IMR-90 (cell line): ENCODE measurements around the gene SQSTM1. TPM values are rescaled to one million over a fixed set of nuclear protein-coding genes. Genes with fewer than 3 reads are reported as not detected.

ENCODE experiments used
- ATAC-seq: fragments of 200-7000 bp; cut with Tn5 transposase; 2 replicates; pipeline ENCODE4 v1.9.1; 2020; ENCODE audit warnings: low read depth, mild to moderate bottlenecking, moderate library complexity
- BruUV-seq: library from RNA; stranded (reverse); fragments of 400-500 nt; replicated peaks from 2 replicates; lab custom pipeline; 2021; lab: Mats Ljungman, UMichigan
- CTCF ChIA-PET: fragments of 300-600 bp; formaldehyde crosslinking; extraction: SDS; loops from one replicate; lab custom pipeline; 2021; ENCODE audit warnings: antibody characterized with exemption; lab: Yijun Ruan, JAX
- POLR2A ChIA-PET: fragments of 300-600 bp; sonication (Branson Sonifier 250); formaldehyde crosslinking; loops from one replicate; lab custom pipeline; 2022; ENCODE audit warnings: antibody characterized with exemption; ENCODE audit not compliant: unreplicated experiment; lab: Charles Lee
- DNase-seq: peaks from one replicate; pipeline ENCODE4 v3.0.0; 2013
- H2AFZ ChIP-seq: replicated peaks from 2 replicates; pipeline ENCODE3; 2013; ENCODE audit warnings: low read length, mild to moderate bottlenecking; ENCODE audit not compliant: poor library complexity
- H2AK5ac ChIP-seq: 2 replicates; pipeline ENCODE4 v1.6.1; 2013; ENCODE audit warnings: low read depth, low read length, inconsistent platforms
- H2AK9ac ChIP-seq: replicated peaks from 2 replicates; pipeline ENCODE3; 2013; ENCODE audit warnings: mild to moderate bottlenecking, low read depth, low read length, moderate library complexity; ENCODE audit not compliant: poor library complexity
- H2BK120ac ChIP-seq: 2 replicates; pipeline ENCODE4 v1.6.1; 2013; ENCODE audit warnings: low read depth, low read length, inconsistent platforms
- H2BK15ac ChIP-seq: 3 replicates; pipeline ENCODE4 v1.6.1; 2013; ENCODE audit warnings: low read depth, low read length, inconsistent platforms
- H2BK20ac ChIP-seq: 2 replicates; pipeline ENCODE4 v1.6.1; 2013; ENCODE audit warnings: low read depth, mild to moderate bottlenecking, inconsistent platforms, low read length, moderate library complexity
- H2BK5ac ChIP-seq: 2 replicates; pipeline ENCODE4 v1.6.1; 2013; ENCODE audit warnings: mild to moderate bottlenecking, low read depth, low read length, inconsistent platforms; ENCODE audit not compliant: poor library complexity, severe bottlenecking
- H3K14ac ChIP-seq: replicated peaks from 2 replicates; pipeline ENCODE4 v1.6.1; 2013; ENCODE audit warnings: low read depth, low read length, inconsistent platforms
- H3K18ac ChIP-seq: 2 replicates; pipeline ENCODE4 v1.6.1; 2013; ENCODE audit warnings: low read depth, low read length, control low read depth
- H3K23ac ChIP-seq: 2 replicates; pipeline ENCODE4 v1.6.1; 2013; ENCODE audit warnings: low read depth, low read length, inconsistent platforms
- H3K27ac ChIP-seq: 2 replicates; pipeline ENCODE4 v1.5.1; 2013; ENCODE audit warnings: mild to moderate bottlenecking, control low read depth, low read length; ENCODE audit not compliant: insufficient read depth
- H3K27me3 ChIP-seq: 2 replicates; pipeline ENCODE4 v1.6.1; 2013; ENCODE audit warnings: low read length; ENCODE audit not compliant: control insufficient read depth, insufficient read depth
- H3K36me3 ChIP-seq: 2 replicates; pipeline ENCODE4 v1.6.1; 2013; ENCODE audit warnings: low read length, mixed read lengths; ENCODE audit not compliant: control insufficient read depth, insufficient read depth
- H3K4ac ChIP-seq: 2 replicates; pipeline ENCODE4 v1.6.1; 2013; ENCODE audit warnings: low read depth, low read length, inconsistent platforms
- H3K4me1 ChIP-seq: 2 replicates; pipeline ENCODE4 v1.6.1; 2013; ENCODE audit warnings: low read length, mixed read lengths; ENCODE audit not compliant: control insufficient read depth, insufficient read depth
- H3K4me2 ChIP-seq: 2 replicates; pipeline ENCODE4 v1.6.1; 2013; ENCODE audit warnings: low read depth, mild to moderate bottlenecking, control low read depth, low read length, moderate library complexity
- H3K4me3 ChIP-seq: 2 replicates; pipeline ENCODE4 v1.5.1; 2013; ENCODE audit warnings: low read depth, mild to moderate bottlenecking, control low read depth, low read length, moderate library complexity; ENCODE audit not compliant: insufficient read depth
- H3K56ac ChIP-seq: 2 replicates; pipeline ENCODE4 v1.6.1; 2013; ENCODE audit warnings: low read length, inconsistent platforms; ENCODE audit not compliant: insufficient read depth; ENCODE audit errors: extremely low read depth
- H3K79me1 ChIP-seq, 2 experiments: 2 replicates each; pipeline ENCODE4 v1.6.1; 2013; ENCODE audit warnings: low read length in 2 of 2, inconsistent platforms in 1 of 2, low read depth in 1 of 2
- H3K9ac ChIP-seq: 2 replicates; pipeline ENCODE4 v1.6.1; 2013; ENCODE audit warnings: low read depth, low read length, control low read depth
- H3K9me1 ChIP-seq: 2 replicates; pipeline ENCODE4 v1.6.1; 2013; ENCODE audit warnings: low read length, inconsistent platforms; ENCODE audit not compliant: insufficient read depth
- H3K9me3 ChIP-seq: 2 replicates; pipeline ENCODE4 v1.6.1; 2013; ENCODE audit warnings: low read length; ENCODE audit not compliant: control insufficient read depth, insufficient read depth
- H4K20me1 ChIP-seq: 2 replicates; pipeline ENCODE4 v1.6.1; 2013; ENCODE audit warnings: low read length, inconsistent platforms; ENCODE audit not compliant: insufficient read depth
- H4K5ac ChIP-seq: 2 replicates; pipeline ENCODE4 v1.6.1; 2013; ENCODE audit warnings: mild to moderate bottlenecking, low read depth, low read length, control low read depth
- H4K8ac ChIP-seq, 2 experiments: 2 replicates each; pipeline ENCODE4 v1.6.1; 2013; ENCODE audit warnings: low read depth in 2 of 2, low read length in 2 of 2, control low read depth in 1 of 2, inconsistent platforms in 1 of 2
- H4K91ac ChIP-seq: 2 replicates; pipeline ENCODE4 v1.6.1; 2013; ENCODE audit warnings: low read depth, low read length, inconsistent platforms; ENCODE audit not compliant: insufficient read depth
- BHLHE40 ChIP-seq: fragments of 150-350 bp; IDR thresholded peaks from 2 replicates; pipeline ENCODE4 v1.6.1; 2016; ENCODE audit warnings: mild to moderate bottlenecking, low read depth, low read length
- CEBPB ChIP-seq: IDR thresholded peaks from 2 replicates; pipeline ENCODE4 v1.6.1; 2012; ENCODE audit warnings: low read depth, low read length, improper control_type of control experiment
- FOS ChIP-seq: fragments of 150-350 bp; IDR thresholded peaks from 2 replicates; pipeline ENCODE4 v1.6.1; 2016; ENCODE audit warnings: low read depth, low read length
- MAFK ChIP-seq: IDR thresholded peaks from 2 replicates; pipeline ENCODE4 v1.6.1; 2012; ENCODE audit warnings: low read depth, low read length, improper control_type of control experiment
- MAZ ChIP-seq: IDR thresholded peaks from 2 replicates; pipeline ENCODE4 v1.6.1; 2012; ENCODE audit warnings: low read depth, mild to moderate bottlenecking, low read length, improper control_type of control experiment, moderate library complexity, borderline replicate concordance
- MXI1 ChIP-seq: IDR thresholded peaks from 2 replicates; pipeline ENCODE4 v1.6.1; 2012; ENCODE audit warnings: low read depth, mild to moderate bottlenecking, low read length, moderate library complexity, borderline replicate concordance
- POLR2A ChIP-seq: IDR thresholded peaks from 2 replicates; pipeline ENCODE4 v1.6.1; 2012; ENCODE audit warnings: mild to moderate bottlenecking, low read depth, low read length
- RCOR1 ChIP-seq: IDR thresholded peaks from 2 replicates; pipeline ENCODE4 v1.6.1; 2012; ENCODE audit warnings: mild to moderate bottlenecking, low read length, improper control_type of control experiment; ENCODE audit not compliant: insufficient replicate concordance
- WGBS, 2 experiments: methylation state at CpG; one replicate each; pipeline versions ENCODE4 v1.1.5 to v1.1.7; 2013; ENCODE audit warnings: missing lambda C conversion rate in 2 of 2; ENCODE audit not compliant: insufficient read length in 1 of 2; ENCODE audit errors: extremely low coverage in 2 of 2; 5-methylcytosine and 5-hydroxymethylcytosine counted together
- dilution Hi-C: fragments of 300-500 bp; cut with HindIII; formaldehyde crosslinking; loops from one replicate; pipeline ENCODE4 v1.14.3; 2018; ENCODE audit warnings: low sequenced_read_pairs; ENCODE audit not compliant: unreplicated experiment
- in situ Hi-C: fragments of 300-500 bp; cut with MboI; formaldehyde crosslinking; loops from 3 replicates; pipeline ENCODE4 v1.14.3; 2019; ENCODE audit warnings: low sequenced_read_pairs, inconsistent platforms, mixed read lengths
- intact Hi-C: fragments of 100-400 bp; cut with micrococcal nuclease; formaldehyde crosslinking; loops from 2 replicates; pipeline ENCODE4 v1.10.0; 2022
- polyA plus RNA-seq, 3 experiments: library from polyadenylated mRNA; depleted of rRNA; stranded (reverse); fragments of >200 nt; gene quantifications; 2 replicates each; pipeline ENCODE4 v1.2.3, GENCODE V29; 2012; ENCODE audit warnings: low replicate concordance in 1 of 3
- total RNA-seq: library from RNA; depleted of rRNA; stranded (reverse); fragments of >200 nt; gene quantifications from 2 replicates; pipeline ENCODE4 v1.2.3, GENCODE V29; 2012
- TF ChIP-seq, protein P1 (sequence below): conservative IDR thresholded peaks from 2 replicates; pipeline ENCODE4 v1.5.1; 2012; ENCODE audit warnings: mild to moderate bottlenecking, low read depth, low read length, improper control_type of control experiment
- TF ChIP-seq, protein P2 (sequence below): fragments of 150-350 bp; IDR thresholded peaks from 2 replicates; pipeline ENCODE4 v1.6.1; 2016; ENCODE audit warnings: low read depth, mild to moderate bottlenecking, low read length, moderate library complexity, borderline replicate concordance

Gene SQSTM1
- total and polyA plus RNA-seq, 2 of the 4 experiments (the other 2 are of a cell fraction) = 152 to 184 TPM

DNA sequence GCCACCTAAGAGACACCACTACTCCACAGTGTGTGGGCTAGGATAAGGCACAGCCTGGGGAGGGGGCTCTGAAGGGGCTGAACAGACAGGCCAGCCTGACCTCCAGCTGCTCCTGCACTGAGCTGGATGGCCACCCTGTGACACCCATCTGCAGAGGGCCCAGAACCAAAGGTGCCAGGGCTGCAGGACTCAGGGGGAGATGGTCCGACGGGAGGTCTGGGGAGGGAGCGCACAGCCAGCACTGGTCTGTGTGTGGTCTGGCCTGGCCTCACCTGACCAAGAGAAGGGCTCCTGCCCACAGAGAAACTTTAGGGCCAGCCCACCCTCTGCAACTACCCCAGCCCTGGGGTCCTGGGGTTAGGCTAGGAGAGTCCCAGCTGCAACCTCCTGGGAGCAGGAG, 26.1 kb upstream of the SQSTM1 start:
- Histone ChIP-seq H2BK5ac (no peak overlapping the region), H3K79me1 (peaks cover 0 to 8% of the 10 kb centered on the region in 2 experiments; a peak in 1 of 4 replicates), H4K20me1 (0 out of 2 replicates have a peak, but pooled peaks cover 7% of the 10 kb centered on the region), H4K5ac (no peak overlapping the region), H2BK20ac (no peak overlapping the region), H2BK120ac (no peak overlapping the region), H3K56ac (no peak overlapping the region), H3K9ac (no peak overlapping the region), H3K27me3 (no peaks in the 10 kb centered on the region), H3K9me3 (no peaks in the 10 kb centered on the region), H3K14ac (no peak overlapping the region), H3K4me3 (no peak overlapping the region), H3K18ac (no peak overlapping the region), H2AFZ (no peak overlapping the region), H2AK5ac (no peak overlapping the region), H3K4me2 (no peak overlapping the region), H2BK15ac (no peak overlapping the region), H4K91ac (no peak overlapping the region), H3K4me1 (peaks cover 9% of the 10 kb centered on the region; the same call in 1 of the 2 replicates), H2AK9ac (peak overlapping the region; percentile 92), H3K4ac (no peak overlapping the region), H3K27ac (no peak overlapping the region), H3K9me1 (no peaks in the 10 kb centered on the region), H3K36me3 (peaks cover 28% of the 10 kb centered on the region), H3K23ac (no peak overlapping the region), H4K8ac (no peak overlapping the region)
- ATAC-seq (no peak), DNase-seq (no peak)
- dilution Hi-C loops (no loop called here), in situ Hi-C loops (no loop called here), intact Hi-C loops (no loop called here)
- WGBS, 2 experiments = 100% methylated on average over 2 of the region's 3 CpGs; no CpG with 5 or more reads in 1 of the 2 experiments
- no TSS peak for BruUV-seq
- ChIA-PET POLR2A (no interaction called here), CTCF (no interaction called here)
- TF ChIP-seq CEBPB (no peak), FOS (no peak), MXI1 (no peak), MAFK (no peak), MAZ (no peak), BHLHE40 (no peak), POLR2A (no peak), RCOR1 (no peak)
- TF ChIP-seq, protein P1, sequence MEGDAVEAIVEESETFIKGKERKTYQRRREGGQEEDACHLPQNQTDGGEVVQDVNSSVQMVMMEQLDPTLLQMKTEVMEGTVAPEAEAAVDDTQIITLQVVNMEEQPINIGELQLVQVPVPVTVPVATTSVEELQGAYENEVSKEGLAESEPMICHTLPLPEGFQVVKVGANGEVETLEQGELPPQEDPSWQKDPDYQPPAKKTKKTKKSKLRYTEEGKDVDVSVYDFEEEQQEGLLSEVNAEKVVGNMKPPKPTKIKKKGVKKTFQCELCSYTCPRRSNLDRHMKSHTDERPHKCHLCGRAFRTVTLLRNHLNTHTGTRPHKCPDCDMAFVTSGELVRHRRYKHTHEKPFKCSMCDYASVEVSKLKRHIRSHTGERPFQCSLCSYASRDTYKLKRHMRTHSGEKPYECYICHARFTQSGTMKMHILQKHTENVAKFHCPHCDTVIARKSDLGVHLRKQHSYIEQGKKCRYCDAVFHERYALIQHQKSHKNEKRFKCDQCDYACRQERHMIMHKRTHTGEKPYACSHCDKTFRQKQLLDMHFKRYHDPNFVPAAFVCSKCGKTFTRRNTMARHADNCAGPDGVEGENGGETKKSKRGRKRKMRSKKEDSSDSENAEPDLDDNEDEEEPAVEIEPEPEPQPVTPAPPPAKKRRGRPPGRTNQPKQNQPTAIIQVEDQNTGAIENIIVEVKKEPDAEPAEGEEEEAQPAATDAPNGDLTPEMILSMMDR = no peak
- TF ChIP-seq, protein P2, sequence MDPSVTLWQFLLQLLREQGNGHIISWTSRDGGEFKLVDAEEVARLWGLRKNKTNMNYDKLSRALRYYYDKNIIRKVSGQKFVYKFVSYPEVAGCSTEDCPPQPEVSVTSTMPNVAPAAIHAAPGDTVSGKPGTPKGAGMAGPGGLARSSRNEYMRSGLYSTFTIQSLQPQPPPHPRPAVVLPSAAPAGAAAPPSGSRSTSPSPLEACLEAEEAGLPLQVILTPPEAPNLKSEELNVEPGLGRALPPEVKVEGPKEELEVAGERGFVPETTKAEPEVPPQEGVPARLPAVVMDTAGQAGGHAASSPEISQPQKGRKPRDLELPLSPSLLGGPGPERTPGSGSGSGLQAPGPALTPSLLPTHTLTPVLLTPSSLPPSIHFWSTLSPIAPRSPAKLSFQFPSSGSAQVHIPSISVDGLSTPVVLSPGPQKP = no peak
